ENCODE data around the gene ABCC5. TPM values are rescaled to one million over a fixed set of nuclear protein-coding genes. Genes with fewer than 3 reads are reported as not detected.

ABCC5 gene
- total RNA-seq, 1 donor from 2014 or later: 49.4 TPM

- H3K4me3 ChIP-seq: no peak overlapping the region
- peak overlapping the region; percentile 69 for H3K27ac ChIP-seq (replicated peaks)
- peaks cover 18% of the 10 kb centered on the region for H3K36me3 ChIP-seq
- H3K4me1 ChIP-seq: peaks cover 73% of the 10 kb centered on the region
- H3K9me3 ChIP-seq (replicated peaks): no peaks in the 10 kb centered on the region
- no peaks in the 10 kb centered on the region for H3K27me3 ChIP-seq (ENCODE audit: low read depth)
- no peak for TF ChIP-seq CTCF (IDR thresholded peaks at IDR 0.05; ENCODE audit: borderline replicate concordance)
- intact Hi-C loops (cut with micrococcal nuclease): no loop called here
- DNase-seq: no peak
These were observed 13.2 kb downstream of the ABCC5 start for GRCh38 chr3:184004476-184004875.

- TF ChIP-seq CTCF (IDR thresholded peaks at IDR 0.05; ENCODE audit: borderline replicate concordance): no peak
- Histone ChIP-seq H3K9me3 (replicated peaks) (no peaks in the 10 kb centered on the region), H3K4me1 (peaks cover 80% of the 10 kb centered on the region), H3K27ac (replicated peaks) (peak overlapping the region; percentile 69), H3K36me3 (peaks cover 7% of the 10 kb centered on the region), H3K27me3 (ENCODE audit: low read depth) (no peaks in the 10 kb centered on the region), H3K4me3 (no peak overlapping the region)
- DNase-seq: no peak
- intact Hi-C loops (cut with micrococcal nuclease): no loop called here
These were observed 14.3 kb downstream of the ABCC5 start for GRCh38 chr3:184003187-184003967.

- H3K4me3 ChIP-seq: no peak overlapping the region
- intact Hi-C loops (cut with micrococcal nuclease): no loop called here
- no peaks in the 10 kb centered on the region for H3K9me3 ChIP-seq (replicated peaks)
- TF ChIP-seq CTCF (IDR thresholded peaks at IDR 0.05; ENCODE audit: borderline replicate concordance): no peak
- H3K27ac ChIP-seq (replicated peaks): peak overlapping the region; percentile 69
- peak; percentile 59 for DNase-seq
- no peaks in the 10 kb centered on the region for H3K27me3 ChIP-seq (ENCODE audit: low read depth)
- H3K36me3 ChIP-seq: peaks cover 4% of the 10 kb centered on the region
- H3K4me1 ChIP-seq: peaks cover 78% of the 10 kb centered on the region
These were observed 15.2 kb downstream of the ABCC5 start for GRCh38 chr3:184002469-184002868.

- H3K4me3 ChIP-seq: no peak overlapping the region
- no peaks in the 10 kb centered on the region for H3K9me3 ChIP-seq (replicated peaks)
- peaks cover 71% of the 10 kb centered on the region for H3K4me1 ChIP-seq
- no peaks in the 10 kb centered on the region for H3K27me3 ChIP-seq (ENCODE audit: low read depth)
- no peak for DNase-seq
- intact Hi-C loops (cut with micrococcal nuclease): no loop called here
- TF ChIP-seq CTCF (IDR thresholded peaks at IDR 0.05; ENCODE audit: borderline replicate concordance): no peak
- peak overlapping the region; percentile 69 for H3K27ac ChIP-seq (replicated peaks)
- H3K36me3 ChIP-seq: peaks cover 4% of the 10 kb centered on the region
These were observed 15.9 kb downstream of the ABCC5 start for GRCh38 chr3:184001761-184002160.

- intact Hi-C loops (cut with micrococcal nuclease): no loop called here
- Histone ChIP-seq H3K27ac (replicated peaks) (no peak overlapping the region), H3K27me3 (ENCODE audit: low read depth) (no peaks in the 10 kb centered on the region), H3K36me3 (peaks cover 28% of the 10 kb centered on the region), H3K4me1 (no peaks in the 10 kb centered on the region), H3K4me3 (no peak overlapping the region), H3K9me3 (replicated peaks) (no peaks in the 10 kb centered on the region)
- TF ChIP-seq CTCF (IDR thresholded peaks at IDR 0.05; ENCODE audit: borderline replicate concordance): no peak
- DNase-seq: no peak
These were observed 26.3 kb downstream of the ABCC5 start for GRCh38 chr3:183991403-183991802.

All from left ventricle myocardium inferior (tissue), 1 donor.